ENCODE measurements around the gene VWA3B. TPM values are rescaled to one million over a fixed set of nuclear protein-coding genes. Genes with fewer than 3 reads are reported as not detected.

VWA3B gene
- total and polyA plus RNA-seq, 2 experiments from 2014 or later: 0.80 TPM; not detected in 1

- H3K4me2 ChIP-seq: no peak overlapping the region
- H3K4me3 ChIP-seq: no peak overlapping the region
- TF ChIP-seq EZH2 (IDR thresholded peaks at IDR 0.05; ENCODE audit: borderline replicate concordance) (no peak), CTCF (IDR thresholded peaks at IDR 0.05; ENCODE audit: poor library complexity) (no peak), EZH2phosphoT487 (IDR thresholded peaks at IDR 0.05; ENCODE audit: low read depth, severe bottlenecking, unreplicated experiment) (no peak)
- H3K27ac ChIP-seq: no peak overlapping the region
- WGBS (ENCODE audit: low lambda C conversion rate, missing lambda C conversion rate): 75% methylated on average over 2 of the region's 2 CpGs
- H3K36me3 ChIP-seq (replicated peaks; ENCODE audit: insufficient read depth, low read depth): no peaks in the 10 kb centered on the region
- H3K4me1 ChIP-seq (ENCODE audit: insufficient read depth): no peaks in the 10 kb centered on the region
- no peak for DNase-seq (ENCODE audit: low spot score)
- H3K27me3 ChIP-seq: no peaks in the 10 kb centered on the region
- no peaks in the 10 kb centered on the region for H4K20me1 ChIP-seq (ENCODE audit: insufficient read depth, poor library complexity, severe bottlenecking)
- H3K9me2 ChIP-seq (replicated peaks; ENCODE audit: insufficient read depth): no peaks in the 10 kb centered on the region
- no peaks in the 10 kb centered on the region for H3K9me3 ChIP-seq (ENCODE audit: low read depth)
- H2AFZ ChIP-seq: no peak overlapping the region
- no peaks in the 10 kb centered on the region for H3K79me2 ChIP-seq
These were observed 23.8 kb downstream of the VWA3B start for GRCh38 chr2:98110741-98111140.

GRCh38 chr2:98114643-98115330 lies 27.8 kb downstream of the VWA3B start:
- no peak for TF ChIP-seq CTCF (IDR thresholded peaks at IDR 0.05; ENCODE audit: poor library complexity)
- no peak for TF ChIP-seq EZH2 (IDR thresholded peaks at IDR 0.05; ENCODE audit: borderline replicate concordance)
- no peak for TF ChIP-seq EZH2phosphoT487 (IDR thresholded peaks at IDR 0.05; ENCODE audit: low read depth, severe bottlenecking, unreplicated experiment)
- H3K36me3 ChIP-seq (replicated peaks; ENCODE audit: insufficient read depth, low read depth): no peaks in the 10 kb centered on the region
- H3K9me3 ChIP-seq (ENCODE audit: low read depth): no peaks in the 10 kb centered on the region
- no peak overlapping the region for H2AFZ ChIP-seq
- no peaks in the 10 kb centered on the region for H3K79me2 ChIP-seq
- no peaks in the 10 kb centered on the region for H3K27me3 ChIP-seq
- H3K4me2 ChIP-seq: no peak overlapping the region
- H3K4me3 ChIP-seq: no peak overlapping the region
- no peak overlapping the region for H3K27ac ChIP-seq
- 80% methylated on average over 6 of the region's 6 CpGs for WGBS (ENCODE audit: low lambda C conversion rate, missing lambda C conversion rate)
- no peaks in the 10 kb centered on the region for H4K20me1 ChIP-seq (ENCODE audit: insufficient read depth, poor library complexity, severe bottlenecking)
- DNase-seq (ENCODE audit: low spot score): no peak
- H3K9me2 ChIP-seq (replicated peaks; ENCODE audit: insufficient read depth): no peaks in the 10 kb centered on the region
- no peaks in the 10 kb centered on the region for H3K4me1 ChIP-seq (ENCODE audit: insufficient read depth)

- Histone ChIP-seq H3K4me2 (no peak overlapping the region), H3K4me3 (no peak overlapping the region), H4K20me1 (ENCODE audit: insufficient read depth, poor library complexity, severe bottlenecking) (no peaks in the 10 kb centered on the region), H3K9me2 (replicated peaks; ENCODE audit: insufficient read depth) (no peaks in the 10 kb centered on the region), H2AFZ (no peak overlapping the region), H3K27me3 (peaks cover 3% of the 10 kb centered on the region), H3K4me1 (ENCODE audit: insufficient read depth) (no peaks in the 10 kb centered on the region), H3K27ac (no peak overlapping the region), H3K79me2 (no peaks in the 10 kb centered on the region), H3K9me3 (ENCODE audit: low read depth) (no peaks in the 10 kb centered on the region), H3K36me3 (replicated peaks; ENCODE audit: insufficient read depth, low read depth) (no peaks in the 10 kb centered on the region)
- DNase-seq (ENCODE audit: low spot score): no peak
- 66% methylated on average over 4 of the region's 4 CpGs for WGBS (ENCODE audit: low lambda C conversion rate, missing lambda C conversion rate)
- no peak for TF ChIP-seq EZH2 (IDR thresholded peaks at IDR 0.05; ENCODE audit: borderline replicate concordance)
- TF ChIP-seq CTCF (IDR thresholded peaks at IDR 0.05; ENCODE audit: poor library complexity): no peak
- TF ChIP-seq EZH2phosphoT487 (IDR thresholded peaks at IDR 0.05; ENCODE audit: low read depth, severe bottlenecking, unreplicated experiment): no peak
These were observed 31.2 kb downstream of the VWA3B start for GRCh38 chr2:98118161-98118560.
